Skeletal muscle satellite cell (primary cell): ENCODE results near the gene CLK2.

ENCODE experiments used
- H3K27me3 ChIP-seq: 2 replicates; pipeline ENCODE4 v1.7.0; 2013; ENCODE audit warnings: low read length; ENCODE audit not compliant: control insufficient read depth, insufficient read depth
- H3K36me3 ChIP-seq: 2 replicates; pipeline ENCODE4 v1.7.0; 2013; ENCODE audit warnings: mild to moderate bottlenecking, control low read depth, low read length; ENCODE audit not compliant: insufficient read depth
- H3K4me1 ChIP-seq: 2 replicates; pipeline ENCODE4 v1.7.0; 2013; ENCODE audit warnings: low read length; ENCODE audit not compliant: control insufficient read depth, insufficient read depth
- H3K4me2 ChIP-seq: 2 replicates; pipeline ENCODE4 v1.7.0; 2013; ENCODE audit warnings: mild to moderate bottlenecking, low read length
- H3K4me3 ChIP-seq: 2 replicates; pipeline ENCODE4 v1.7.0; 2013; ENCODE audit warnings: low read length
- H3K9ac ChIP-seq: 2 replicates; pipeline ENCODE4 v1.7.0; 2013; ENCODE audit warnings: mild to moderate bottlenecking, low read depth, low read length, moderate library complexity
- H3K9me3 ChIP-seq: replicated peaks from 2 replicates; pipeline ENCODE4 v1.7.0; 2013; ENCODE audit warnings: mild to moderate bottlenecking, control low read depth, low read length

Gene CLK2

DNA sequence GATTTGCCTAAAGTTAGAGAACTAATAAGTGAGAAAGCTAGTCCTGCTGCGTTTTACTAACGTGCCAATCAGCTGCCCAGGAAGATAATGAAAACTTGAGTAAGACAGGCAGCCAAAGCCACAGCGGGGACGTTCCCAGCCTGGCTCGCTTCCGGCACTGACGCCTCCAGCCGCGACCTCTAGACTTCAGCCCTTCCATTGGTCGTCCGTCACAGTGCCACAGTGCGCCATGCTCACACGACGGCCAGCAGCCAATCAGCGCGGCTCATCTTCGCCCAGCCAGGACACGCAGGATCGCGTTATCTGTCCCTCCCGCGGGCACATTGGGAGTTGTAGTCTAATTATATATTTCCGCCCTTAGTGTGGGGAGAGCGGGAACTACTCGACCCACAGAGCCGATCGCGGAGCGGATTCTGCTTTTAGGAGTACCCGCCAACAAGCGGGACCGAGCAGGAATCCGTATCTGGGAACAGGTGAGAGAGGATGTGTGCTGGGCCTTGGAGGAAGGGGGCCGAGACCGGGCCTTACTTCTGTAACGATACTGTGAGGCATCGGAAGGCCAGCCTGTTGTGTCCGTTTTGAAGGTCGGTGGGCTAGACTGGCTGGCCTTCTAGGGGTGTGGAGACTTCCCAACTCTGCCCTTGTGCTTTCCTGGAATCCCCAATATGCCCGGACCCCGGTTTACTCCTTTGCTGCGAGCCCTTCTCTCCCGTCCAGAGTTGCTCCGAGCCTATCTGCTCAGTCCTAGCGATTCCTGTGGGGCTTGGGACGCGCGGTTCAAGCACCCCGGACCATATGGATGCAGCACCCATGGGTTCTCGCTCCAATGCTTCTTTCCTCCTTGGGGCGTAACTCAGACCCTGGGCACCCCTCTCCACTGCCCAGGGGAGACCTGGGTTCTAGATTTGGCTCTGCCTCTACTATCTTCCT, 35.5 kb upstream of the CLK2 start, which contains the start of gene FDPS:
TSS of gene FDPS (plus strand) at position 374 of the 930 bp plus-strand sequence. CDS start 924 bp downstream, outside the sequence.
- Histone ChIP-seq H3K27me3 (no peaks in the 10 kb centered on the region), H3K9me3 (no peaks in the 10 kb centered on the region), H3K4me1 (peaks cover 17% of the 10 kb centered on the region), H3K4me2 (peak within 1 kb of the TSS; percentile 88), H3K9ac (peak within 1 kb of the TSS; percentile 94), H3K4me3 (peak within 1 kb of the TSS; percentile 92), H3K36me3 (peaks cover 22% of the 10 kb centered on the region)

DNA sequence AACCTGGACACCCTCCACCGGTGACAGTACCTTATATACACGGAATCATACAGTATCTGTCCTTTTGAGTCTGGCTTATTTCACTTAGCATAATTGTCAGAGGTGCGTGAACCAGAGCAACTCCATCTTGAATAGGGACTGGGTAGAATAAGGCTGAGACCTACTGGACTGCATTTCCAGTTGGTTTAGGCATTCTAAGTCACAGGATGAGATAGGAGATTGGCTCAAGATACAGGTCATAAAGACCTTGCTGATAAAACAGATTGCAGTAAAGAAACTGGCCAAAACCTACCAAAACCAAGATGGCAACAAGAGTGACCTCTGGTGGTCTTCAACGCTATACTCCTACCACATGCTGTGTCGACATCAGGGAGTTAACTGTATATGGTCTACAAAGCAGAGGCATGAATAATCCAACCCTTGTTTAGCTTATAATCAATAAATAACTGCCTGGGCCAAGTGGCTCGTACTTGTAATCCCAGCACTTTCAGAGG, 34.0 kb upstream of the CLK2 start:
- Histone ChIP-seq H3K4me1 (peaks cover 17% of the 10 kb centered on the region), H3K9ac (no peak overlapping the region), H3K27me3 (no peaks in the 10 kb centered on the region), H3K4me3 (no peak overlapping the region), H3K9me3 (no peaks in the 10 kb centered on the region), H3K4me2 (no peak overlapping the region), H3K36me3 (peaks cover 12% of the 10 kb centered on the region)

DNA sequence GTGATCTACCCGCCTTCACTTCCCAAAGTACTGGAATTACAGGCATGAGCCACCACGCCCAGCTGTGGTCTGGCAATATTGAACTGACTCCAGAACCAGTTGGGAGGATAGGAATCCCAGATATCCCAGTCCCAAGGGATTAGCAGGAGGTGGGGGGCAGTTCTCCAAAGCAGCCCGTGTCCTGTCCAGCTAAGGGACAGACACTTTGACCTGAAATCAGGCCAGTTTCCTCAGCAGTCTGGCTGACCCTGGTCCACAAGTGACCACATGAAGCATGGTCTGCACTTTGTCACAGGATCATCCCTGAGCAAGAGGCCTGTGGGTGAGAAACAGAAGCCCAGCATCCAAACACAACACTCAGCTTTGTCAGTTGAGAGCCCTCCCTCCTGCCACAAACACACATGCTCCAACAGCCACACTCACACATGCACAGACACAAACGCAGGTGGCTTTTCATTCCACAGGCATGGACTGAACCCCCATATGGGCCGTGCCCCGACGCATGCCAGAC, 32.6 kb upstream of the CLK2 start:
- H3K4me2 ChIP-seq = no peak overlapping the region
- peaks cover 17% of the 10 kb centered on the region for H3K4me1 ChIP-seq
- H3K27me3 ChIP-seq = no peaks in the 10 kb centered on the region
- no peak overlapping the region for H3K4me3 ChIP-seq
- H3K9me3 ChIP-seq = no peaks in the 10 kb centered on the region
- no peak overlapping the region for H3K9ac ChIP-seq
- peaks cover 7% of the 10 kb centered on the region for H3K36me3 ChIP-seq

DNA sequence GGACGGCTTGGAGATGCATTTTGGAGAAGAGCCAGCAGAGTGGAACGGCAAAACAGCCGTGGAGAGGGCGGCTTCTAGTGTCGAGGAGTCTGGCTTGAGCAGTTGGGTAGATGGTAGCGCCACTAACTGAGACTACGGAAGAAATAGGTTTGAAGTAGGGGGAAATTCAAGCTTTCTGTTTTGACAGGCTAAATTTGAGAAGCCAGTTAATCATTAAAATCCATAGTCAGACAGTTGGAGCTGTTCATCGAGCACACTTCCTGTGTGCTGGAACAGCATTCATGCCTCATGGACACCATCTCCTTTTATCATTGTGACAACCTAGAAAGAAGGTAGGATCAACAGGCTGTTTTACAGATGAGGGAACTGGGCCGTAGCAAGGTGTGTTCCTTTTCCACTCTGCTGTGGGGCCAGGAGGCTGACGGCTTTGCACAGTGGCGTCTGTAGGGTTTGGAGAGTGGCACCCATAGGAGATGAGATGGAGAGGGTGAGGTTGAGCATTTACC, 31.3 kb upstream of the CLK2 start:
- Histone ChIP-seq H3K4me3 (no peak overlapping the region), H3K27me3 (no peaks in the 10 kb centered on the region), H3K9me3 (no peaks in the 10 kb centered on the region), H3K4me1 (peaks cover 6% of the 10 kb centered on the region), H3K4me2 (no peak overlapping the region), H3K9ac (no peak overlapping the region), H3K36me3 (no peaks in the 10 kb centered on the region)

DNA sequence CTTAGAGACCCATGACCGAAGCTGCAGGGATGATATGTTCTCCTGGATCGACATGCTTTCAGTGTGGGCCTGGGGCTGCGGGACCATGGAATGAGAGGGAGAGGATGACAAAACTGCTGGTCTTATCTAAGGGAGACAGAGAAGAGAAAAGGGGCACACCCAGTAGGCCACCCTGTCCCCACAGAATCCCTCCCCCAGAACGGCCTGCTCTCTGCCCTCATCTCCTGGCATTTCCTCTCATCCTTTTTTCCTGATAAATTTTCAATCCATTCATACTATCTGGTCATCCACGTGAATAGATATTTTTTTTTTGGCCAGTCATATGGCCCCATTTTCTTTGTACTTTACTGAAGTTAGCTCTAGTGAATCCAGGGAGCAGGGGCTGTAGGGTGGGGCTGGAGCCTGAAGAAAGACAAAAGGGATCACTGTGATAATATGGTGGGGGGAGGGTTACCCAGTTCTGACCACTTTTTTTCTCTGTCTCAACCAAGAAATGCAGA, 28.1 kb upstream of the CLK2 start, which contains the start of gene PKLR:
TSS of gene PKLR (minus strand) at position 97 of the 500 bp plus-strand sequence. CDS start at position 54, 43 bp downstream.
- Histone ChIP-seq H3K4me2 (no peak within 1 kb of the TSS), H3K36me3 (no peaks in the 10 kb centered on the region), H3K9me3 (no peaks in the 10 kb centered on the region), H3K9ac (no peak within 1 kb of the TSS), H3K4me3 (no peak within 1 kb of the TSS), H3K4me1 (no peaks in the 10 kb centered on the region), H3K27me3 (peaks cover 12% of the 10 kb centered on the region)

DNA sequence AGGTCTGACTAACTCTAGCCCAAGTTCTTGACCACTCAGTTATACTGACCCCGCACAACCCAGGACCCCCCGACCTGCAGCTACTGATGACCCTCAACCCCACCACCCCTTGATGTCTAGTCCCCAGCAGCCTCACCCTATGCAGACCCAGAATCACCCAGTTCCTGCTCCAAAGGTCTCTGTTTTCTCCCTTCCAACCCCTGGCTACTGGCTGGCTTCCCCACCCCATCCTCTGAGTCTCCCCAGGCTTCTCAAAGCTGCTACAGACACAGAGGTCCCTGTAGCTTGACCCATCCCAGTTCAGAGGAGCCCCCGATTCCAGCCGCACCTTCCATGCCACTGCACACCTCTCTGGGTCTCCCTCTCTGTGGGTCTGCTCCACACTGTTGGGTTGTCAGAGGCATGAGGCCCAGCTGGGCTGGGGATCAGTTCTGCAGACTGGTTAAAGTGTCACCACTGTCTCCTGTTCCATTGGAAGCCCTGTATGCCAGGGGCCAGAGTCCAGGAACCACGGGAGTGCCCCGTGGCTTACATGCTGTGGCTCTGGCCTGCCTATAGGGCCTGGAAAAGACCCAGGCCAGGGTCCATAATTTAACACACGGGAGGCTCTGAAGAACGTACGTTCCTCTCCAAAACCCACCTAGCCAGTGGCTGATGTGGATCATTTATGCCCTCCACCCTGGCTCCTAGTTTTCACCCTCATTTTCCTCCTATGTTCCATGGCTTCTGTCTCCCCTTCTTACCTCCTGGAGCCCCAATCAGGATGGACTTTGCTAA, 27.4 kb upstream of the CLK2 start:
- H3K36me3 ChIP-seq = no peaks in the 10 kb centered on the region
- H3K4me3 ChIP-seq = no peak overlapping the region
- no peak overlapping the region for H3K4me2 ChIP-seq
- peaks cover 16% of the 10 kb centered on the region for H3K27me3 ChIP-seq
- H3K9ac ChIP-seq = no peak overlapping the region
- no peaks in the 10 kb centered on the region for H3K9me3 ChIP-seq
- H3K4me1 ChIP-seq = peaks cover under 1% of the 10 kb centered on the region

DNA sequence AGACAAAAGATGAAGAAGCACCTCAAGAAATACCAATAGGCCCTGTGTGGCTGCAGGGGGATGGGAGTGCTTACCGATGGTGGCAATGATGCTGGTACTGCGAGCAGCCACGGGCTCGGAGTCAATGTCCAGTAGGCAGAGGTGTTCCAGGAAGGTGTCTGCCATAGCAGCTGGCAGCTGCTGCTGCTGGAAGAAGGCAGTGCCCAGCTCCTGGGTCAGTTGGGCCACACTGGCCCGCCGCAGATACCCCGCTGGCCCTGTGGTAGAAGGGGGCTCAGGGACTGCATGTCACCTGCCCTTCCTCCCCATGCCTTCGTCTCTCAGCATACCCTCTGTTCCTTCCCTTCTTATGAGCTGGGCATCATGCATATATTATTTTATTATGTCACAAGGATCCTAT, 26.7 kb upstream of the CLK2 start:
- H3K4me2 ChIP-seq = no peak overlapping the region
- no peak overlapping the region for H3K4me3 ChIP-seq
- H3K9ac ChIP-seq = no peak overlapping the region
- H3K27me3 ChIP-seq = peaks cover 23% of the 10 kb centered on the region
- peaks cover 7% of the 10 kb centered on the region for H3K4me1 ChIP-seq
- H3K9me3 ChIP-seq = no peaks in the 10 kb centered on the region
- no peaks in the 10 kb centered on the region for H3K36me3 ChIP-seq

DNA sequence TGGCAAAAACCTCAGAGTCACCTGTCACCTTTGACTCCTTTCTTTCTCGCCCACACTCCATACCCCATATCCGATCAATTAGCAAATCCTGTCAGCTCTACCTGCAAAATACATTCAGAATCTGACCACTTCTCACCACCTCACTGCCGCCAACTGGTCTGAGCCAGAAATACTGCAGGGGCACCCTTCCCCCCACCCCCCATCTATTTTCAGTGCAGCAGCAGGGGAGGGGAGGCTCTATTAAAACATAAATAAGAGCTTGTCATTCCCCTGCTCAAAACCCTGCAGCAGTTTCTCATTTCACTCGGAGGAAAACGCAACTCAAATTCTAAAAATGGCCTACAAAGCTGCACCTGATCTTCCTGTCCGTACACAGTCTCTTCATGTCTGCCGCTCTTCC, 24.1 kb upstream of the CLK2 start:
- H3K9me3 ChIP-seq = no peaks in the 10 kb centered on the region
- no peak overlapping the region for H3K4me2 ChIP-seq

DNA sequence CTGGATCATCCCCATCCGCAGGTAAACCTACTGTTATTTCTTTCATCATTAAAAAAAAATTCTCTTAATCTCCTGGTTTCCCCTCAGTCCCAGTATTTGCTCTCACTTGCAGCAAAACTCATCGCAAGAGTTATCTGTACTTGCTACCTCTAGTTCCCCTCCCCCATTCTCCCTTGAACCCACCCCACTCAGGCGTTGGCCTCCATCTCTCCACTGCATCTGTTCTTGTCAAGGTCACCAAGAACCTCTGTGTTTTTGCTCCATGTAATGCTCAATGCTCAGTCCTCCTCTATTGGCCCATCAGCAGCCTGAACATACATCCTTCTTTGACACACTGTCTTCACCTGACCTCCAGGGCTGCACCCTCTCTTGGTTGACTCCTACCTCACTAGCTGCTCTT, 23.4 kb upstream of the CLK2 start:
- Histone ChIP-seq H3K4me2 (no peak overlapping the region), H3K9me3 (no peaks in the 10 kb centered on the region), H3K36me3 (no peaks in the 10 kb centered on the region), H3K4me3 (no peak overlapping the region), H3K9ac (no peak overlapping the region), H3K4me1 (peaks cover 10% of the 10 kb centered on the region), H3K27me3 (peaks cover 49% of the 10 kb centered on the region)

More for the DNA sequence above, 24.1 kb upstream of the CLK2 start:
- Histone ChIP-seq H3K9ac (no peak overlapping the region), H3K27me3 (peaks cover 46% of the 10 kb centered on the region), H3K36me3 (no peaks in the 10 kb centered on the region), H3K4me1 (peaks cover 10% of the 10 kb centered on the region), H3K4me3 (no peak overlapping the region)

DNA sequence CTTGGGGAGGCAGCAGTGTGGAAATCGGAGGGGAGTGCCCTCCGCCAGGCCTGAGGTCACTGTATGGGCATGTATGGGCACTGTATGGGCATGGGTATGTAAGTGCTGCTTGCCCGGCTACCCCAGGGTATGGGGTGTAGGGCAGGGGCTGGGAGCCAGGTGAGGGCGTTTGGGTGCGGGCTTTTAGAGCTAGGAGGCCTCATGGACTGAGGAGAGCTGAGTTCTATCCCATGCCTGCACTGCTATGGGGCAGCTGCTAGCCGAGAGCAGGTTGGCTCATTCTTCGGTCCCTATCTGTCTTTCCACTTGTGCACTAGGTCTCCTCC, 22.6 kb upstream of the CLK2 start:
- Histone ChIP-seq H3K36me3 (no peaks in the 10 kb centered on the region), H3K4me2 (no peak overlapping the region), H3K4me3 (no peak overlapping the region), H3K4me1 (peaks cover 10% of the 10 kb centered on the region), H3K27me3 (peaks cover 53% of the 10 kb centered on the region), H3K9me3 (no peaks in the 10 kb centered on the region), H3K9ac (no peak overlapping the region)
